ENCODE data around the gene DMBT1. TPM values are rescaled to one million over a fixed set of nuclear protein-coding genes. Genes with fewer than 3 reads are reported as not detected.

The DMBT1 gene
- total and polyA plus RNA-seq, 5 donors from 2014 or later, result not detected

- Histone ChIP-seq H3K9me3 (ENCODE audit: control insufficient read depth in 2 of 2, low read length in 2 of 2) (no peaks in the 10 kb centered on the region), H3K27ac (ENCODE audit: insufficient read depth, low read length, poor library complexity, severe bottlenecking) (no peak overlapping the region), H3K27me3 (ENCODE audit: control insufficient read depth, insufficient read depth, low read length) (no peaks in the 10 kb centered on the region), H3K4me1 (ENCODE audit: control insufficient read depth, insufficient read depth, low read length, poor library complexity, severe bottlenecking) (no peaks in the 10 kb centered on the region), H3K36me3 (ENCODE audit: control insufficient read depth, insufficient read depth, low read length) (no peaks in the 10 kb centered on the region), H3K4me3 (ENCODE audit: low read depth, low read length) (no peak overlapping the region)
- Mint-ChIP-seq H3K27ac (no peak overlapping the region), H3K4me3 (no peak overlapping the region), H3K9me3 (no peaks in the 10 kb centered on the region), H3K27me3 (no peaks in the 10 kb centered on the region), H3K36me3 (no peaks in the 10 kb centered on the region), H3K4me1 (no peaks in the 10 kb centered on the region)
- ATAC-seq (ENCODE audit: low read depth in 2 of 2) (no peak), DNase-seq (no peak)
Observed at GRCh38 chr10:122587098-122587760, 26.7 kb downstream of the DMBT1 start.

DNA sequence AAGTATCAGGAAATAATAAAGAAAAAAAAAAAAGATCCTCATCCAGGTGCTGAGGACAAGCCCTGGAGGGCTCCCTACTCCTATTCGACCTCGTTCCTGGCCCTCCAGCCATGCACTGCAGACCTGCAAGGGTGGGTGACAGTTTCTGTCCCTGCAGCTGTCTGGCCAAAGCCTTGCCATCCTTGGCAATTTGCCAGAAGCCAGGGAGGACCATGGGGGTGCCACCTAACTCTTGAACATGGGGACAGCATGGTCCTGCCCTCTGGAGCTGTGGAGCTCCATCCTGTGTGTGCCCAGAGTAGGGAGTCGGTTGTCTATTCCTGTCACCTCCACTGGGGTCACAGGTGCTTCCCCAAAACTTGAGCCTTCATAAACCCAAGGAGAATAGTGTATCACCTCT lies 27.8 kb downstream of the DMBT1 start:
- Histone ChIP-seq H3K4me1 (ENCODE audit: control insufficient read depth, insufficient read depth, low read length, poor library complexity, severe bottlenecking) (no peaks in the 10 kb centered on the region), H3K4me3 (ENCODE audit: low read depth, low read length) (no peak overlapping the region), H3K9me3 (ENCODE audit: control insufficient read depth in 2 of 2, low read length in 2 of 2) (no peaks in the 10 kb centered on the region), H3K36me3 (ENCODE audit: control insufficient read depth, insufficient read depth, low read length) (no peaks in the 10 kb centered on the region), H3K27me3 (ENCODE audit: control insufficient read depth, insufficient read depth, low read length) (no peaks in the 10 kb centered on the region), H3K27ac (ENCODE audit: insufficient read depth, low read length, poor library complexity, severe bottlenecking) (no peak overlapping the region)
- H3K27me3 Mint-ChIP-seq, result peaks cover 6% of the 10 kb centered on the region
- ATAC-seq (ENCODE audit: low read depth in 2 of 2) (no peak), DNase-seq (no peak)
- H3K27ac Mint-ChIP-seq, result no peak overlapping the region
- no peaks in the 10 kb centered on the region for H3K9me3 Mint-ChIP-seq
- H3K36me3 Mint-ChIP-seq, result no peaks in the 10 kb centered on the region
- H3K4me3 Mint-ChIP-seq, result no peak overlapping the region
- H3K4me1 Mint-ChIP-seq, result no peaks in the 10 kb centered on the region

DNA sequence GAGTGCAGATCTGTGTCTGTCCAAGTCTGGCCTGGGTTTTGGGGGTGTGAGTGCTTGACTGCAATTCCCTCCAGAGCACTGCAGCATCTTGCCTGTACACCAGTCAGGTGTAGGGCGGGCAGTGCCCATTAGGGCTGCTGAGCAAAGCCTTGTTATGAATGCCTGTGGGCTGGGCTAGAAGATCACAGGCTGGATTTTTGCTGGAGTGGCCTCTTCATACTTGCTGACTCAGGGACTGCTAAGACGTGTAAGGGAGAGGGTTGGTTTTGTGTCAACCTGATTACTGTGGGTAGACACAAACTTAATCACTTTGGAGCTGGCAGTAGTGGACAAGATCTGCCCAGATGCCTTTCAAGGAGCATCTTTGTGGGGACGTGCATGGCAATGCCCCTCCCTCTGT lies 29.6 kb downstream of the DMBT1 start:
- Histone ChIP-seq H3K4me3 (ENCODE audit: low read depth, low read length) (no peak overlapping the region), H3K9me3 (ENCODE audit: control insufficient read depth in 2 of 2, low read length in 2 of 2) (no peaks in the 10 kb centered on the region), H3K27ac (ENCODE audit: insufficient read depth, low read length, poor library complexity, severe bottlenecking) (no peak overlapping the region), H3K36me3 (ENCODE audit: control insufficient read depth, insufficient read depth, low read length) (no peaks in the 10 kb centered on the region), H3K4me1 (ENCODE audit: control insufficient read depth, insufficient read depth, low read length, poor library complexity, severe bottlenecking) (no peaks in the 10 kb centered on the region), H3K27me3 (ENCODE audit: control insufficient read depth, insufficient read depth, low read length) (no peaks in the 10 kb centered on the region)
- Mint-ChIP-seq H3K4me1 (no peaks in the 10 kb centered on the region), H3K9me3 (no peaks in the 10 kb centered on the region), H3K36me3 (no peaks in the 10 kb centered on the region), H3K27me3 (peaks cover 6% of the 10 kb centered on the region), H3K27ac (no peak overlapping the region), H3K4me3 (no peak overlapping the region)
- ATAC-seq (ENCODE audit: low read depth in 2 of 2) (no peak), DNase-seq (no peak)

- H3K27me3 Mint-ChIP-seq, result peaks cover 6% of the 10 kb centered on the region
- no peaks in the 10 kb centered on the region for H3K27me3 ChIP-seq (ENCODE audit: control insufficient read depth, insufficient read depth, low read length)
- no peaks in the 10 kb centered on the region for H3K9me3 ChIP-seq (ENCODE audit: control insufficient read depth in 2 of 2, low read length in 2 of 2)
- no peaks in the 10 kb centered on the region for H3K4me1 Mint-ChIP-seq
- no peak overlapping the region for H3K27ac Mint-ChIP-seq
- H3K27ac ChIP-seq (ENCODE audit: insufficient read depth, low read length, poor library complexity, severe bottlenecking), result no peak overlapping the region
- H3K4me1 ChIP-seq (ENCODE audit: control insufficient read depth, insufficient read depth, low read length, poor library complexity, severe bottlenecking), result no peaks in the 10 kb centered on the region
- ATAC-seq (ENCODE audit: low read depth in 2 of 2) (no peak), DNase-seq (no peak)
- no peak overlapping the region for H3K4me3 ChIP-seq (ENCODE audit: low read depth, low read length)
- H3K4me3 Mint-ChIP-seq, result no peak overlapping the region
- no peaks in the 10 kb centered on the region for H3K9me3 Mint-ChIP-seq
- no peaks in the 10 kb centered on the region for H3K36me3 ChIP-seq (ENCODE audit: control insufficient read depth, insufficient read depth, low read length)
- H3K36me3 Mint-ChIP-seq, result no peaks in the 10 kb centered on the region
Observed at GRCh38 chr10:122591736-122592135, 31.2 kb downstream of the DMBT1 start.

GRCh38 chr10:122592161-122592560 lies 31.6 kb downstream of the DMBT1 start:
- Mint-ChIP-seq H3K27me3 (peaks cover 6% of the 10 kb centered on the region), H3K4me1 (no peaks in the 10 kb centered on the region), H3K27ac (no peak overlapping the region), H3K9me3 (no peaks in the 10 kb centered on the region), H3K36me3 (no peaks in the 10 kb centered on the region), H3K4me3 (no peak overlapping the region)
- H3K36me3 ChIP-seq (ENCODE audit: control insufficient read depth, insufficient read depth, low read length), result no peaks in the 10 kb centered on the region
- no peaks in the 10 kb centered on the region for H3K9me3 ChIP-seq (ENCODE audit: control insufficient read depth in 2 of 2, low read length in 2 of 2)
- DNase-seq, result no peak
- H3K4me1 ChIP-seq (ENCODE audit: control insufficient read depth, insufficient read depth, low read length, poor library complexity, severe bottlenecking), result no peaks in the 10 kb centered on the region
- H3K4me3 ChIP-seq (ENCODE audit: low read depth, low read length), result no peak overlapping the region
- no peaks in the 10 kb centered on the region for H3K27me3 ChIP-seq (ENCODE audit: control insufficient read depth, insufficient read depth, low read length)
- no peak for ATAC-seq (ENCODE audit: low read depth in 2 of 2)
- H3K27ac ChIP-seq (ENCODE audit: insufficient read depth, low read length, poor library complexity, severe bottlenecking), result no peak overlapping the region

- no peak overlapping the region for H3K27ac ChIP-seq (ENCODE audit: insufficient read depth, low read length, poor library complexity, severe bottlenecking)
- peaks cover 8% of the 10 kb centered on the region for H3K27me3 Mint-ChIP-seq
- no peaks in the 10 kb centered on the region for H3K4me1 Mint-ChIP-seq
- H3K36me3 ChIP-seq (ENCODE audit: control insufficient read depth, insufficient read depth, low read length), result no peaks in the 10 kb centered on the region
- H3K4me3 Mint-ChIP-seq, result no peak overlapping the region
- H3K4me3 ChIP-seq (ENCODE audit: low read depth, low read length), result no peak overlapping the region
- ATAC-seq (ENCODE audit: low read depth in 2 of 2), result no peak
- peaks cover 0 to 3% (median 0%) of the 10 kb centered on the region in 7 donors for H3K9me3 Mint-ChIP-seq
- H3K27ac Mint-ChIP-seq, result no peak overlapping the region
- no peaks in the 10 kb centered on the region for H3K36me3 Mint-ChIP-seq
- H3K4me1 ChIP-seq (ENCODE audit: control insufficient read depth, insufficient read depth, low read length, poor library complexity, severe bottlenecking), result no peaks in the 10 kb centered on the region
- no peaks in the 10 kb centered on the region for H3K9me3 ChIP-seq (ENCODE audit: control insufficient read depth in 2 of 2, low read length in 2 of 2)
- H3K27me3 ChIP-seq (ENCODE audit: control insufficient read depth, insufficient read depth, low read length), result no peaks in the 10 kb centered on the region
- no peak for DNase-seq
Observed at GRCh38 chr10:122617476-122618270, 57.1 kb downstream of the DMBT1 start.

DNA sequence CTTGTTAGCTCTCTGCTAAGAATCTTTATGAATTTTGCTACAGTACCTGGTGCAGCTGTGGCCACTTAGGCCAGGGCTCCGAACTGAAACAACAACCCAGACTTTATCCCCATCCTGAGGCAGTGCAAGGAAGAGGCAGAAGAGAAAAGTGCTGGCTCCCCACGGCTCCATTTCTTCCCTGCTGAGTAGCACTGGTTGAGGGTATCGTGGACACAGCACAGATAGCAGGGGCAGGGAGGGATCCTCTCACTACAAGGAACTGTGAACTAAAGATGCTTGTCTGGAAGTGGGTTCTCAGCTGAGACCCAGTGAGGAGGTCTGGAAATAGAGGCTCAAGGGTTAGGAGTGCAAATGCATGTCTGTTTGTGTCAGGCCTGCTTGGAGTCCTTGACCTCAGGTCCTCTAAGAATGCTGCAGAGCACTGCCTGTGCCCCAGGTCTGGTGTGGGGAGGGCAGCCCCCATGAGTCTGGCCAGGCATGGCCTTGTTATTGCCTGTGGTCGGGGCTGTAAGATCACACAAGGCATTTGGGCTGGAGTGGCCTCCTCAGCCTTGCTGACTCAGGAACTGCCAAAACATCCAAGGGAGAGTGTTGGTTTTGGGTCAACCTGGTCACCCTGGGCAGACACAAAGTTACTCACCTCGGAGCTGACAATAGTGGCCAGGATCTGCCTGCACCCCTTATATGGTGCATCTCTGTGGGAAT lies 58.1 kb downstream of the DMBT1 start:
- Mint-ChIP-seq H3K36me3 (no peaks in the 10 kb centered on the region), H3K9me3 (peaks cover 0 to 3% (median 0%) of the 10 kb centered on the region in 7 donors), H3K27me3 (peaks cover 16% of the 10 kb centered on the region), H3K4me1 (no peaks in the 10 kb centered on the region), H3K4me3 (no peak overlapping the region), H3K27ac (no peak overlapping the region)
- Histone ChIP-seq H3K4me3 (ENCODE audit: low read depth, low read length) (no peak overlapping the region), H3K27me3 (ENCODE audit: control insufficient read depth, insufficient read depth, low read length) (no peaks in the 10 kb centered on the region), H3K27ac (ENCODE audit: insufficient read depth, low read length, poor library complexity, severe bottlenecking) (no peak overlapping the region), H3K4me1 (ENCODE audit: control insufficient read depth, insufficient read depth, low read length, poor library complexity, severe bottlenecking) (no peaks in the 10 kb centered on the region), H3K9me3 (ENCODE audit: control insufficient read depth in 2 of 2, low read length in 2 of 2) (no peaks in the 10 kb centered on the region), H3K36me3 (ENCODE audit: control insufficient read depth, insufficient read depth, low read length) (no peaks in the 10 kb centered on the region)
- DNase-seq, result no peak
- no peak for ATAC-seq (ENCODE audit: low read depth in 2 of 2)

Data from CD4-positive, CD25-positive, alpha-beta regulatory T cell (primary cell).